BLaER1 (cell line): ENCODE data around the gene SLC35B2.

Experiments
- H3K27ac ChIP-seq: shearing (Covaris generic); formaldehyde crosslinking; 2 replicates; pipeline ENCODE4 v1.8.1; 2022
- H3K27me3 ChIP-seq: shearing (Covaris generic); formaldehyde crosslinking; 2 replicates; pipeline ENCODE4 v1.8.1; 2022
- H3K36me3 ChIP-seq: shearing (Covaris generic); formaldehyde crosslinking; 2 replicates; pipeline ENCODE4 v1.8.1; 2022
- H3K4me1 ChIP-seq: shearing (Covaris generic); formaldehyde crosslinking; 2 replicates; pipeline ENCODE4 v1.8.1; 2022
- H3K4me2 ChIP-seq: shearing (Covaris generic); formaldehyde crosslinking; 2 replicates; pipeline ENCODE4 v1.8.1; 2022
- H3K4me3 ChIP-seq: shearing (Covaris generic); formaldehyde crosslinking; 2 replicates; pipeline ENCODE4 v1.8.1; 2022
- H3K9ac ChIP-seq: shearing (Covaris generic); formaldehyde crosslinking; 2 replicates; pipeline ENCODE4 v1.8.1; 2022
- H3K9me3 ChIP-seq: shearing (Covaris generic); formaldehyde crosslinking; 2 replicates; pipeline ENCODE4 v1.8.1; 2022
- H4K20me1 ChIP-seq: shearing (Covaris generic); formaldehyde crosslinking; 2 replicates; pipeline ENCODE4 v1.8.1; 2022
- Cebpa-rat ChIP-seq: shearing (Covaris generic); IDR thresholded peaks from 2 replicates; pipeline ENCODE4 v1.8.1; 2022

Gene SLC35B2

GRCh38 chr6:44262467-44263353, 5.4 kb upstream of the SLC35B2 start:
- Histone ChIP-seq H3K9me3 (no peaks in the 10 kb centered on the region), H3K36me3 (peaks cover 47% of the 10 kb centered on the region), H3K4me2 (peak overlapping the region; percentile 97), H3K27me3 (no peaks in the 10 kb centered on the region), H3K27ac (peak overlapping the region; percentile 89), H4K20me1 (peaks cover 50% of the 10 kb centered on the region), H3K4me3 (peak overlapping the region; percentile 98), H3K4me1 (peaks cover 59% of the 10 kb centered on the region), H3K9ac (peak overlapping the region; percentile 85)
- TF ChIP-seq Cebpa-rat, result no peak

DNA sequence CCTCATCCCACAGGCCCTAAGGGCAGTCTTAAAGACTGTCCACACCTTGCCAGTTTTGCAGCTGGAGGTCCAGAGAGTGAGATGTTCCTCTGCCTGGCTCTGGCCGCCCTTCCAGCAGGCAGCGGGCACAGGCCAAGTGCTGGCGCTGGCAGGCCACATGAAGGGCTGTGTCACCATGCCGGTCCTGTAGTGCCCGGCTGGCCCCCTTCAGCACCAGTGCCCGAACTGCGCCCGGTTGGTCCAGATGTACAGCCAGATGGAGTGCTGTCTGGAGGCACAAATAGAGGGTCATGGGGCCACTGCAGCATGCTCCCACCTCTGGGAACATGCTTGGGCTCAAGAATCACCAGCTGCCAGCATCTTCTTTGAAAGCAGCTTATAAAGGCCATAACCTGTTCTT, 4.3 kb upstream of the SLC35B2 start:
- Histone ChIP-seq H3K9ac (peak overlapping the region; percentile 85; the same call in 1 of the 2 replicates), H3K4me2 (peak overlapping the region; percentile 97), H3K27ac (0 out of 2 replicates have a peak overlapping the region, but pooled peaks have one; percentile 89), H4K20me1 (peaks cover 52% of the 10 kb centered on the region), H3K4me1 (peaks cover 62% of the 10 kb centered on the region), H3K9me3 (no peaks in the 10 kb centered on the region), H3K36me3 (peaks cover 47% of the 10 kb centered on the region), H3K27me3 (no peaks in the 10 kb centered on the region), H3K4me3 (no peak overlapping the region)
- TF ChIP-seq Cebpa-rat, result no peak

DNA sequence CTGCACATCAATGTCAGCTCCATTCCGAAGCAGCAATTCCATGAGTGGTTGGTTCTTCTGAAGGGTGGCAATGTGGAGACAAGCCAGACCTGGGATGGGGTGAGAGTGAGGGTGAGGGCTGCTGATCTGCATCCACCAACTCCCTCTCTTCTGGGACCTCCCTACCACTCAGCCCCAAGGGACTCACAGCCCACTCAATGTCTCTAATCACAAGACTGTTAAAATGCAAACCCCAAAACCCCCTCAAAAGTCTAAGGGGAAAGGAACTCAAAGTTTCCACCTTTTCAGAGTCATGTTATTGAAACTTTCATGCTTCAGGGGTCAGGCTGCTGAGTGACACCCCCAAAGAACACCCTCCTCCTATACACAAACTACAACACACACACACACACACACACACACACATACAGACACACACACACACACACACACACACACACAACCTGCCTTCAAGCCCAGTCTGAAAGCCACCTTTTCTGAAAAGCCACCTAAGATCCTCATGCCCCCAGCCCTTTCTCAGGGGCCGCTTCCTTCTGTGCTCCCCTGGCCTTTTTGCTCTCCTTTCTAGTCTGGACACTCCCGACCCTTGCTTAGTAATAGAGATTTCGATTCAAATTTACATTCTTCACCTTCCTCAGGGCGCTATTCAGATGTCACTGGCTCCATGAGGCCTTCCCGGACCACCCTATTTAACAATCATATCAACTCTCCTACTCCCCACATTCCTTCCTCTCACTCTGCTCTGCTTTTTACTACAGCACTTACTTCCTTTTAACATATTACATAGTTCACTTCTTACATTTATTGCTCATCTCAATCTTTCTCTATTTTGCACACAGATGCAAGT, 3.3 kb upstream of the SLC35B2 start:
- no peak overlapping the region for H3K27ac ChIP-seq
- H3K4me2 ChIP-seq, result no peak overlapping the region

GRCh38 chr6:44260011-44260410, 2.7 kb upstream of the SLC35B2 start:
- Histone ChIP-seq H3K4me1 (peaks cover 68% of the 10 kb centered on the region), H3K36me3 (peaks cover 55% of the 10 kb centered on the region), H3K4me2 (no peak overlapping the region), H3K4me3 (no peak overlapping the region), H3K27me3 (no peaks in the 10 kb centered on the region), H4K20me1 (peaks cover 68% of the 10 kb centered on the region), H3K9me3 (no peaks in the 10 kb centered on the region), H3K9ac (0 out of 2 replicates have a peak overlapping the region, but pooled peaks have one; percentile 23), H3K27ac (no peak overlapping the region)
- no peak for TF ChIP-seq Cebpa-rat

More for the DNA sequence above, 3.3 kb upstream of the SLC35B2 start:
- Histone ChIP-seq H4K20me1 (peaks cover 61% of the 10 kb centered on the region), H3K9me3 (no peaks in the 10 kb centered on the region), H3K36me3 (peaks cover 48% of the 10 kb centered on the region), H3K4me3 (no peak overlapping the region), H3K9ac (0 out of 2 replicates have a peak overlapping the region, but pooled peaks have one; percentile 23), H3K4me1 (peaks cover 63% of the 10 kb centered on the region), H3K27me3 (no peaks in the 10 kb centered on the region)
- TF ChIP-seq Cebpa-rat, result no peak

GRCh38 chr6:44258921-44259320, 1.6 kb upstream of the SLC35B2 start:
- no peak for TF ChIP-seq Cebpa-rat
- no peak overlapping the region for H3K9ac ChIP-seq
- H3K27ac ChIP-seq, result no peak overlapping the region
- peaks cover 66% of the 10 kb centered on the region for H3K36me3 ChIP-seq
- no peak overlapping the region for H3K4me2 ChIP-seq
- no peaks in the 10 kb centered on the region for H3K27me3 ChIP-seq
- no peaks in the 10 kb centered on the region for H3K9me3 ChIP-seq
- H4K20me1 ChIP-seq, result peaks cover 78% of the 10 kb centered on the region
- H3K4me3 ChIP-seq, result no peak overlapping the region
- H3K4me1 ChIP-seq, result peaks cover 78% of the 10 kb centered on the region

DNA sequence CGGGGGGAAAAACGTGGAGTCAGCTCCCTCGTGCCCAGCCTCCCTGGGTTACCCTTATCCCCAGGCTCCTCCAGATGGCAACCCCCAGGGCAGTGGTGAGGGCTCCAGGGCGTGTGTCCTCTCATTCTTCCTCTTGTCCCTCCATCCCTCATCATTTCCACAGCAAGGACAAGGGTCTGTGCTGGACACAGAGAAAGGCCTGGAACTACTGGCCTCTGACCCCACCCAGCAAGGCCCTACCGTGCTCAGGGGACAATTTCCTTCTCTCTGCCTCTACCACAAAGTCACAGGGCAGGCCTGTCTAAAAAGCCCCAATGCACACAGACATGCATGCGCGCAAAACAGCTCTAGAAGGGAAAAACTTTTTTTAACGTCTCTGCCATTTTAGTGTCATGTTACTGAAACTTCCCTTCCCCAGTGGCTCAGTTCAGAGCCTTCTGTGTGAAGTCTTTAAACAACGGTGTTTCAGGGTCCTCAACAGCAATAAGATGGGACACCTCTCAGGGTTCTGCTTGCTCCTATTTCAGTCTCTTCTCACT, 1.1 kb upstream of the SLC35B2 start:
- Histone ChIP-seq H3K4me1 (peaks cover 78% of the 10 kb centered on the region), H3K9me3 (no peaks in the 10 kb centered on the region), H3K27ac (peak overlapping the region; percentile 88; the same call in 1 of the 2 replicates), H4K20me1 (peaks cover 78% of the 10 kb centered on the region), H3K36me3 (peaks cover 71% of the 10 kb centered on the region), H3K4me3 (no peak overlapping the region), H3K9ac (no peak overlapping the region), H3K4me2 (peak overlapping the region; percentile 99), H3K27me3 (no peaks in the 10 kb centered on the region)
- no peak for TF ChIP-seq Cebpa-rat

GRCh38 chr6:44257753-44258324, 511 bp upstream of the SLC35B2 start:
- peak overlapping the region; percentile 90 for H3K4me3 ChIP-seq
- H3K9ac ChIP-seq, result peak overlapping the region; percentile 88
- no peaks in the 10 kb centered on the region for H3K9me3 ChIP-seq
- peak overlapping the region; percentile 88 for H3K27ac ChIP-seq
- H4K20me1 ChIP-seq, result peaks cover 78% of the 10 kb centered on the region
- no peaks in the 10 kb centered on the region for H3K27me3 ChIP-seq
- TF ChIP-seq Cebpa-rat, result no peak
- H3K4me2 ChIP-seq, result peak overlapping the region; percentile 99
- peaks cover 77% of the 10 kb centered on the region for H3K36me3 ChIP-seq
- H3K4me1 ChIP-seq, result peaks cover 76% of the 10 kb centered on the region

- peak overlapping the region; percentile 88 for H3K27ac ChIP-seq
- H3K9ac ChIP-seq, result peak overlapping the region; percentile 88
- H3K4me1 ChIP-seq, result peaks cover 69% of the 10 kb centered on the region
- peaks cover 78% of the 10 kb centered on the region for H4K20me1 ChIP-seq
- H3K9me3 ChIP-seq, result no peaks in the 10 kb centered on the region
- no peaks in the 10 kb centered on the region for H3K27me3 ChIP-seq
- peak overlapping the region; percentile 90 for H3K4me3 ChIP-seq
- peaks cover 77% of the 10 kb centered on the region for H3K36me3 ChIP-seq
- H3K4me2 ChIP-seq, result peak overlapping the region; percentile 99
- no peak for TF ChIP-seq Cebpa-rat
These were observed 628 bp downstream of the SLC35B2 start for GRCh38 chr6:44256775-44257024.
